Measurements from ENCODE around the gene SRRM3.

Gene SRRM3

DNA sequence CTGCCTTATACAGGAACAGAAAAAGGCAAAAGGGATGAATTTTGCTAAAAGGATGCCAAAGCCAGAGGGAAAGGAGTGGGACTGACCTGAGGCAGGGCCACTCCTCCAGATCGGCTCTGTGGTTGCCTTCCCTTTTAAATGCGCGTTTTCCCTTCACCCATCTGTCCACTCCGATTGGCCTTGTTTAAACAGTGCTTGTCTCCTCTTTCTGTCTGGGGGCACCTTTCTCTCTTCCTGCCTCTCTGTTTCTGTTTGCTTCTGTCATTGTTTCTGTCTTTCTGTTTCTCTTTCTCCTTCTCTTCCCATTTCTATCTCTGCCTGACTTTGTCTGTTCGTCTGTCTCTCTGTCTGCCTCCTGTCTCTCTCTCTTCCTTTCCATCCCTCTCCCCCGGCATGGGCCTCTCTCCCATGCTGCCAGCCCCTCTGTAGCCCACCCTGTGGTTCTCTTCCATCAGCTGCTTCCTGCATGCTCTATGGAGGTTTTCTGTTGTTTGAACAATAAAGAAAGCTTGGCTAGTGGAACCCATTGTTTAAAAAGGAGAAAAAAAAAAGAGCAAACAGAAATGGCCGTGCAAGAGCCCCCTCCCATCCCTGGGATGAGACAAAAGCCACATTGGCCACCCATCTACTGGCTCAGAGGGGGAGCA, 71.3 kb downstream of the SRRM3 start:
- Histone ChIP-seq H3K79me2 (ENCODE audit: control insufficient read depth, low read length) (no peaks in the 10 kb centered on the region), H3K4me2 (ENCODE audit: low read length) (no peak overlapping the region), H3K27me3 (ENCODE audit: control insufficient read depth, low read length) (peaks cover 41% of the 10 kb centered on the region), H3K9me3 (ENCODE audit: control insufficient read depth, insufficient read depth, low read length) (no peaks in the 10 kb centered on the region), H3K27ac (ENCODE audit: low read depth, low read length) (no peak overlapping the region), H4K20me1 (ENCODE audit: control insufficient read depth, insufficient read depth, low read depth, low read length) (no peaks in the 10 kb centered on the region), H3K4me1 (ENCODE audit: control insufficient read depth, low read length) (no peaks in the 10 kb centered on the region), H3K36me3 (ENCODE audit: control insufficient read depth, low read length) (no peaks in the 10 kb centered on the region), H3F3A (ENCODE audit: control insufficient read depth, insufficient read depth) (peaks cover 2% of the 10 kb centered on the region; the same call in 1 of the 2 replicates), H3K9me2 (replicated peaks; ENCODE audit: control insufficient read depth, low read length) (no peaks in the 10 kb centered on the region), H3K4me3 (ENCODE audit: low read length) (no peak overlapping the region)
- TF ChIP-seq, protein P1, sequence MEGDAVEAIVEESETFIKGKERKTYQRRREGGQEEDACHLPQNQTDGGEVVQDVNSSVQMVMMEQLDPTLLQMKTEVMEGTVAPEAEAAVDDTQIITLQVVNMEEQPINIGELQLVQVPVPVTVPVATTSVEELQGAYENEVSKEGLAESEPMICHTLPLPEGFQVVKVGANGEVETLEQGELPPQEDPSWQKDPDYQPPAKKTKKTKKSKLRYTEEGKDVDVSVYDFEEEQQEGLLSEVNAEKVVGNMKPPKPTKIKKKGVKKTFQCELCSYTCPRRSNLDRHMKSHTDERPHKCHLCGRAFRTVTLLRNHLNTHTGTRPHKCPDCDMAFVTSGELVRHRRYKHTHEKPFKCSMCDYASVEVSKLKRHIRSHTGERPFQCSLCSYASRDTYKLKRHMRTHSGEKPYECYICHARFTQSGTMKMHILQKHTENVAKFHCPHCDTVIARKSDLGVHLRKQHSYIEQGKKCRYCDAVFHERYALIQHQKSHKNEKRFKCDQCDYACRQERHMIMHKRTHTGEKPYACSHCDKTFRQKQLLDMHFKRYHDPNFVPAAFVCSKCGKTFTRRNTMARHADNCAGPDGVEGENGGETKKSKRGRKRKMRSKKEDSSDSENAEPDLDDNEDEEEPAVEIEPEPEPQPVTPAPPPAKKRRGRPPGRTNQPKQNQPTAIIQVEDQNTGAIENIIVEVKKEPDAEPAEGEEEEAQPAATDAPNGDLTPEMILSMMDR (IDR thresholded peaks at IDR 0.05; ENCODE audit: low read depth, low read length, poor library complexity, severe bottlenecking), result no peak
- no peak for TF ChIP-seq EZH2phosphoT487 (IDR thresholded peaks at IDR 0.05; ENCODE audit: borderline replicate concordance, low read length)

DNA sequence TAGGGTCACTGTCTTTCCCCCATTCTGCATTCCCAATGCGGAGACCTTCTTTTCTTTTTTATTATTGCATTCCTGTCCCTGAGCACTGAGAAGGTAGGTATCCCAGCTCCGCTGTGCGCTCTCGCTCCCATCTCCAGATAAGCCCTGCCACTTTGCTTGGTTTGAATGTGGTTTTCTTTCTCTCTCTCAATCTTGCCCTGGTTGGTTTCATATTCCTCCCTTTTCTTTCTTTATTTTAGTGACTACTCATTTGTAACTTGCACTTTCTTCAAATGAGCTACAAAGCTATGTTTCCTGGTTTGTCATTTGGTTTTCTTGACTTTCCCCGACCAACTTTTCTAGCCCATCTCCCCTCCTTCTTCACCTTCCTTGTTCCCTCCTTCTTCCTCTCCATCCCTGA, 71.8 kb downstream of the SRRM3 start:
- H3K4me2 ChIP-seq (ENCODE audit: low read length), result no peak overlapping the region
- no peaks in the 10 kb centered on the region for H4K20me1 ChIP-seq (ENCODE audit: control insufficient read depth, insufficient read depth, low read depth, low read length)
- H3K9me2 ChIP-seq (replicated peaks; ENCODE audit: control insufficient read depth, low read length), result no peaks in the 10 kb centered on the region
- no peaks in the 10 kb centered on the region for H3K36me3 ChIP-seq (ENCODE audit: control insufficient read depth, low read length)
- no peaks in the 10 kb centered on the region for H3K4me1 ChIP-seq (ENCODE audit: control insufficient read depth, low read length)
- peaks cover 38% of the 10 kb centered on the region for H3K27me3 ChIP-seq (ENCODE audit: control insufficient read depth, low read length)
- H3K9me3 ChIP-seq (ENCODE audit: control insufficient read depth, insufficient read depth, low read length), result no peaks in the 10 kb centered on the region
- no peak for TF ChIP-seq EZH2phosphoT487 (IDR thresholded peaks at IDR 0.05; ENCODE audit: borderline replicate concordance, low read length)
- TF ChIP-seq, protein P1 (IDR thresholded peaks at IDR 0.05; ENCODE audit: low read depth, low read length, poor library complexity, severe bottlenecking), result no peak
- H3K4me3 ChIP-seq (ENCODE audit: low read length), result no peak overlapping the region
- H3K27ac ChIP-seq (ENCODE audit: low read depth, low read length), result no peak overlapping the region
- peaks cover 2% of the 10 kb centered on the region; the same call in 1 of the 2 replicates for H3F3A ChIP-seq (ENCODE audit: control insufficient read depth, insufficient read depth)
- no peaks in the 10 kb centered on the region for H3K79me2 ChIP-seq (ENCODE audit: control insufficient read depth, low read length)

DNA sequence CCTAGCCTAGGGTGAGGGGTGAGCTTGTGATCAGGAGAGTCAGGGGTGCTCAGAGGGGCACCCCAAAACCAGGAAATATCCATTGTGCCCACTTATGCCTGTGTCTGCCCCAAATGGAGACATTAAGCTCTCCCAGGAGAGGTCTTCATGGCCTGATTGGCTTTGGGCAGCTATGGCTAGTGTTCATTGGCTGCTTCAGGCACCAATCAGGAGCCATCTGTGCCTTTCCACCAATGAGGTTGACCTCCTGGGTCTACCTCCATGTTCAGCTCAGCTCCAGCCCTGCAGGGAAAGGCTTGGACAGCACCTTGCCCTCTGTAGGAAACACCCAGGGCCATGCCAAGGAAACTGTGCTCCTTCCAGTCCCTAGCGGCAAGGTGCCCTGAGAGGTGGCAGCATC, 76.8 kb downstream of the SRRM3 start:
- no peak overlapping the region for H3K27ac ChIP-seq (ENCODE audit: low read depth, low read length)
- H3K27me3 ChIP-seq (ENCODE audit: control insufficient read depth, low read length), result peaks cover 22% of the 10 kb centered on the region
- no peaks in the 10 kb centered on the region for H3K9me2 ChIP-seq (replicated peaks; ENCODE audit: control insufficient read depth, low read length)
- no peaks in the 10 kb centered on the region; the same call in 1 of the 2 replicates for H3F3A ChIP-seq (ENCODE audit: control insufficient read depth, insufficient read depth)
- H3K9me3 ChIP-seq (ENCODE audit: control insufficient read depth, insufficient read depth, low read length), result no peaks in the 10 kb centered on the region
- H3K4me2 ChIP-seq (ENCODE audit: low read length), result no peak overlapping the region
- no peak for TF ChIP-seq EZH2phosphoT487 (IDR thresholded peaks at IDR 0.05; ENCODE audit: borderline replicate concordance, low read length)
- TF ChIP-seq, protein P1 (IDR thresholded peaks at IDR 0.05; ENCODE audit: low read depth, low read length, poor library complexity, severe bottlenecking), result no peak
- H3K79me2 ChIP-seq (ENCODE audit: control insufficient read depth, low read length), result no peaks in the 10 kb centered on the region
- H3K4me3 ChIP-seq (ENCODE audit: low read length), result no peak overlapping the region
- H3K36me3 ChIP-seq (ENCODE audit: control insufficient read depth, low read length), result no peaks in the 10 kb centered on the region
- H3K4me1 ChIP-seq (ENCODE audit: control insufficient read depth, low read length), result no peaks in the 10 kb centered on the region
- no peaks in the 10 kb centered on the region for H4K20me1 ChIP-seq (ENCODE audit: control insufficient read depth, insufficient read depth, low read depth, low read length)
